HEK293 (cell line): ENCODE data around the gene RACK1.
A peak's percentile ranks its signal among the peaks of the same experiment; 100 is the strongest.

Experiments
- BCL11A ChIP-seq: fragments of 450-650 bp; formaldehyde crosslinking; IDR thresholded peaks from 2 replicates; pipeline ENCODE4 v1.5.1; 2016; ENCODE audit warnings: low read depth, missing biosample characterization, missing genetic modification characterization
- HOXA7 ChIP-seq: sonication (generic); formaldehyde crosslinking; IDR thresholded peaks from 2 replicates; pipeline ENCODE4 v1.8.1; 2022; ENCODE audit warnings: missing genetic modification reagents, borderline replicate concordance
- IKZF3 ChIP-seq: fragments of 450-650 bp; IDR thresholded peaks from 2 replicates; pipeline ENCODE4 v1.5.0; 2018; ENCODE audit warnings: missing biosample characterization, mild to moderate bottlenecking, missing genetic modification characterization, moderate library complexity
- KLF10 ChIP-seq: fragments of 450-650 bp; IDR thresholded peaks from 2 replicates; pipeline ENCODE4 v1.5.1; 2018; ENCODE audit warnings: missing biosample characterization, mild to moderate bottlenecking, missing genetic modification characterization
- REPIN1 ChIP-seq: fragments of 450-650 bp; formaldehyde crosslinking; IDR thresholded peaks from 2 replicates; pipeline ENCODE4 v1.5.1; 2017; ENCODE audit warnings: missing biosample characterization, missing genetic modification characterization, low read depth
- TCF7L2 ChIP-seq: IDR thresholded peaks from 2 replicates; pipeline ENCODE4 v1.6.1; 2011; ENCODE audit warnings: low read depth, mild to moderate bottlenecking, inconsistent platforms, low read length, moderate library complexity, borderline replicate concordance
- ZBTB20 ChIP-seq: fragments of 450-650 bp; formaldehyde crosslinking; IDR thresholded peaks from 2 replicates; pipeline ENCODE4 v1.5.1; 2016; ENCODE audit warnings: missing biosample characterization, missing genetic modification characterization
- ZNF112 ChIP-seq: fragments of 450-650 bp; formaldehyde crosslinking; IDR thresholded peaks from 2 replicates; pipeline ENCODE4 v1.5.0; 2017; ENCODE audit warnings: missing biosample characterization, missing genetic modification characterization
- ZNF248 ChIP-seq: fragments of 450-650 bp; formaldehyde crosslinking; IDR thresholded peaks from 2 replicates; pipeline ENCODE4 v1.5.1; 2017; ENCODE audit warnings: missing biosample characterization, missing genetic modification characterization
- ZNF274 ChIP-seq, 2 experiments: fragments of 200-500 bp in 1 of 2; fragments of 450-650 bp in 1 of 2; sonication (Bioruptor generic) in 1 of 2; formaldehyde crosslinking in 1 of 2; IDR thresholded peaks; 2 replicates each; pipeline versions ENCODE4 v1.5.1 to v1.6.1; 2014 to 2016; ENCODE audit warnings: borderline replicate concordance in 1 of 2, inconsistent platforms in 1 of 2, low read length in 1 of 2, missing biosample characterization in 1 of 2, missing genetic modification characterization in 1 of 2
- ZNF324 ChIP-seq: fragments of 450-650 bp; formaldehyde crosslinking; IDR thresholded peaks from 2 replicates; pipeline ENCODE4 v1.5.1; 2016; ENCODE audit warnings: missing biosample characterization, missing genetic modification characterization
- ZNF366 ChIP-seq: fragments of 450-650 bp; formaldehyde crosslinking; conservative IDR thresholded peaks from 2 replicates; pipeline ENCODE4 v1.5.1; 2016; ENCODE audit warnings: missing biosample characterization, missing genetic modification characterization
- ZNF416 ChIP-seq: fragments of 450-650 bp; formaldehyde crosslinking; IDR thresholded peaks from 2 replicates; pipeline ENCODE4 v1.5.1; 2016; ENCODE audit warnings: missing biosample characterization, missing genetic modification characterization
- ZNF529 ChIP-seq: fragments of 450-650 bp; formaldehyde crosslinking; IDR thresholded peaks from 2 replicates; pipeline ENCODE4 v1.5.1; 2017; ENCODE audit warnings: missing genetic modification characterization, missing biosample characterization; ENCODE audit not compliant: insufficient replicate concordance
- ZNF548 ChIP-seq: fragments of 450-650 bp; formaldehyde crosslinking; IDR thresholded peaks from 2 replicates; pipeline ENCODE4 v1.5.1; 2016; ENCODE audit warnings: missing biosample characterization, missing genetic modification characterization
- ZNF555 ChIP-seq: fragments of 450-650 bp; formaldehyde crosslinking; conservative IDR thresholded peaks from 2 replicates; pipeline ENCODE4 v1.5.1; 2017; ENCODE audit warnings: missing biosample characterization, mild to moderate bottlenecking, missing genetic modification characterization, inconsistent platforms
- ZNF560 ChIP-seq: fragments of 450-650 bp; formaldehyde crosslinking; IDR thresholded peaks from 2 replicates; pipeline ENCODE4 v1.5.1; 2017; ENCODE audit warnings: missing biosample characterization, missing genetic modification characterization, borderline replicate concordance
- ZNF596 ChIP-seq: fragments of 450-650 bp; IDR thresholded peaks from 2 replicates; pipeline ENCODE4 v1.5.0; 2018; ENCODE audit warnings: missing biosample characterization, mild to moderate bottlenecking, missing genetic modification characterization, moderate library complexity
- ZNF621 ChIP-seq: fragments of 450-650 bp; formaldehyde crosslinking; IDR thresholded peaks from 2 replicates; pipeline ENCODE4 v1.5.1; 2017; ENCODE audit warnings: missing biosample characterization, missing genetic modification characterization
- ZNF629 ChIP-seq: fragments of 450-650 bp; formaldehyde crosslinking; IDR thresholded peaks from 2 replicates; pipeline ENCODE4 v1.5.1; 2017; ENCODE audit warnings: missing biosample characterization, missing genetic modification characterization
- ZNF664 ChIP-seq: fragments of 450-650 bp; formaldehyde crosslinking; IDR thresholded peaks from 2 replicates; pipeline ENCODE4 v1.5.1; 2016; ENCODE audit warnings: missing biosample characterization, missing genetic modification characterization
- ZNF76 ChIP-seq: fragments of 450-650 bp; formaldehyde crosslinking; IDR thresholded peaks from 2 replicates; pipeline ENCODE4; 2016; ENCODE audit warnings: low read depth, missing biosample characterization, missing genetic modification characterization, borderline replicate concordance
- ZNF785 ChIP-seq: fragments of 450-650 bp; formaldehyde crosslinking; IDR thresholded peaks from 2 replicates; pipeline ENCODE4 v1.5.1; 2016; ENCODE audit warnings: missing biosample characterization, missing genetic modification characterization
- TF ChIP-seq, protein P1 (sequence below): sonication (generic); formaldehyde crosslinking; IDR thresholded peaks from 2 replicates; pipeline ENCODE4 v1.8.1; 2022; ENCODE audit warnings: mild to moderate bottlenecking, moderate library complexity, missing genetic modification reagents
- TF ChIP-seq, protein P2 (sequence below): fragments of 450-650 bp; formaldehyde crosslinking; conservative IDR thresholded peaks from 2 replicates; pipeline ENCODE4 v1.5.1; 2016; ENCODE audit warnings: low read depth, missing biosample characterization, missing genetic modification characterization
- TF ChIP-seq, protein P3 (sequence below): fragments of 450-650 bp; formaldehyde crosslinking; IDR thresholded peaks from 2 replicates; pipeline ENCODE4; 2016; ENCODE audit warnings: missing biosample characterization, missing genetic modification characterization
- TF ChIP-seq, protein P4 (sequence below): fragments of 450-650 bp; formaldehyde crosslinking; optimal IDR thresholded peaks from 2 replicates; pipeline ENCODE3; 2016; ENCODE audit warnings: missing biosample characterization, mild to moderate bottlenecking, missing genetic modification characterization
- TF ChIP-seq, protein P5 (sequence below): fragments of 450-650 bp; formaldehyde crosslinking; IDR thresholded peaks from 2 replicates; pipeline ENCODE4 v1.5.1; 2016; ENCODE audit warnings: missing biosample characterization, missing genetic modification characterization, low read depth

Gene RACK1

DNA sequence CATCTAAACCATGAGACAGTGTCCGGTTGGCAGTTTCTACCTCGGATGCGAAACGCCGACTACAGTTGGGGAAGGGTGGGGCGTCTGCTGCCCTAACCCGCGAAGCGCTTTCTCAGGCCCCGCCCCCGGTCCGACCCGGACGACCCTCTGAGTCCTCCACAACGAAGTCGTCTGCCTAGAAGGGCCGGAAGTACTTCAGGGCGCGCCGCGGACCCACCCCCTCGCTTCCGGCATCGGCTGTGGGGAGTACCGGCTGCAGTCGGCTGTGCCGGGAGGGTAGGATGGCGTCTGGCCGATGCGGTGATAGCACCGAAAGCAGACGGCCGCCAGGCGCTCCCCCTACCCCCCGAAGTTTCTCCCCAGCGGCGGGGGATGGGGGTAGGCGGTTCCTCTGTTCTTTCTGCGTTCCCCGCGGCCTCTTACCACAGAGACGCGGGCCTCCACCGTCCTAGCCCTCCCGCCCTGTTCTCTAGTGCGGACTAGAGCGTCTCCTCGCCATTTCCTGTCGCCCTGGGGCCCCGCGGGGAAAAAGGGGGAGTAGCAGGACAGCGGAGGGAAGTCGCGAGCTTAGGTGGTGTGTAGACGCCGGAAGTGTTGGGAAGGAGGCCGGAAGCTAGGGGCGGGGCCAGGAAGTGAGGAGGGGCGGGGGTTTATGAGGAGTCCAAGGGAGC lies 20.5 kb downstream of the RACK1 start, which contains the start of gene TRIM41 (continued):
- no peak for TF ChIP-seq ZNF274 (IDR thresholded peaks at IDR 0.05; ENCODE audit: low read length)
- no peak for TF ChIP-seq ZNF274 (tag by site-specific recombination; IDR thresholded peaks at IDR 0.05; ENCODE audit: borderline replicate concordance)
- TF ChIP-seq ZNF529 (tag by site-specific recombination), result no peak
- TF ChIP-seq, protein P1, sequence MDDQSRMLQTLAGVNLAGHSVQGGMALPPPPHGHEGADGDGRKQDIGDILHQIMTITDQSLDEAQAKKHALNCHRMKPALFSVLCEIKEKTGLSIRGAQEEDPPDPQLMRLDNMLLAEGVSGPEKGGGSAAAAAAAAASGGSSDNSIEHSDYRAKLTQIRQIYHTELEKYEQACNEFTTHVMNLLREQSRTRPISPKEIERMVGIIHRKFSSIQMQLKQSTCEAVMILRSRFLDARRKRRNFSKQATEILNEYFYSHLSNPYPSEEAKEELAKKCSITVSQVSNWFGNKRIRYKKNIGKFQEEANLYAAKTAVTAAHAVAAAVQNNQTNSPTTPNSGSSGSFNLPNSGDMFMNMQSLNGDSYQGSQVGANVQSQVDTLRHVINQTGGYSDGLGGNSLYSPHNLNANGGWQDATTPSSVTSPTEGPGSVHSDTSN (CRISPR knock-in tag), result peak; percentile 77; the same call in 1 of the 2 replicates
- TF ChIP-seq ZNF785 (tag by site-specific recombination), result peak; percentile 85
- TF ChIP-seq, protein P2, sequence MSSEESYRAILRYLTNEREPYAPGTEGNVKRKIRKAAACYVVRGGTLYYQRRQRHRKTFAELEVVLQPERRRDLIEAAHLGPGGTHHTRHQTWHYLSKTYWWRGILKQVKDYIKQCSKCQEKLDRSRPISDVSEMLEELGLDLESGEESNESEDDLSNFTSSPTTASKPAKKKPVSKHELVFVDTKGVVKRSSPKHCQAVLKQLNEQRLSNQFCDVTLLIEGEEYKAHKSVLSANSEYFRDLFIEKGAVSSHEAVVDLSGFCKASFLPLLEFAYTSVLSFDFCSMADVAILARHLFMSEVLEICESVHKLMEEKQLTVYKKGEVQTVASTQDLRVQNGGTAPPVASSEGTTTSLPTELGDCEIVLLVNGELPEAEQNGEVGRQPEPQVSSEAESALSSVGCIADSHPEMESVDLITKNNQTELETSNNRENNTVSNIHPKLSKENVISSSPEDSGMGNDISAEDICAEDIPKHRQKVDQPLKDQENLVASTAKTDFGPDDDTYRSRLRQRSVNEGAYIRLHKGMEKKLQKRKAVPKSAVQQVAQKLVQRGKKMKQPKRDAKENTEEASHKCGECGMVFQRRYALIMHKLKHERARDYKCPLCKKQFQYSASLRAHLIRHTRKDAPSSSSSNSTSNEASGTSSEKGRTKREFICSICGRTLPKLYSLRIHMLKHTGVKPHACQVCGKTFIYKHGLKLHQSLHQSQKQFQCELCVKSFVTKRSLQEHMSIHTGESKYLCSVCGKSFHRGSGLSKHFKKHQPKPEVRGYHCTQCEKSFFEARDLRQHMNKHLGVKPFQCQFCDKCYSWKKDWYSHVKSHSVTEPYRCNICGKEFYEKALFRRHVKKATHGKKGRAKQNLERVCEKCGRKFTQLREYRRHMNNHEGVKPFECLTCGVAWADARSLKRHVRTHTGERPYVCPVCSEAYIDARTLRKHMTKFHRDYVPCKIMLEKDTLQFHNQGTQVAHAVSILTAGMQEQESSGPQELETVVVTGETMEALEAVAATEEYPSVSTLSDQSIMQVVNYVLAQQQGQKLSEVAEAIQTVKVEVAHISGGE, result peak; percentile 97
- peak; percentile 92 for TF ChIP-seq IKZF3 (tag by site-specific recombination)
- TF ChIP-seq ZBTB20 (tag by site-specific recombination), result peak; percentile 74; the same call in 1 of the 2 replicates
- TF ChIP-seq, protein P3, sequence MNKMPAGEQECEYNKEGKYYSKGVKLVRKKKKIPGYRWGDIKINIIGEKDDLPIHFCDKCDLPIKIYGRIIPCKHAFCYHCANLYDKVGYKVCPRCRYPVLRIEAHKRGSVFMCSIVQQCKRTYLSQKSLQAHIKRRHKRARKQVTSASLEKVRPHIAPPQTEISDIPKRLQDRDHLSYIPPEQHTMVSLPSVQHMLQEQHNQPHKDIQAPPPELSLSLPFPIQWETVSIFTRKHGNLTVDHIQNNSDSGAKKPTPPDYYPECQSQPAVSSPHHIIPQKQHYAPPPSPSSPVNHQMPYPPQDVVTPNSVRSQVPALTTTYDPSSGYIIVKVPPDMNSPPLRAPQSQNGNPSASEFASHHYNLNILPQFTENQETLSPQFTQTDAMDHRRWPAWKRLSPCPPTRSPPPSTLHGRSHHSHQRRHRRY (tag by site-specific recombination), result 0 out of 2 replicates have a peak, but pooled peaks have one; percentile 66
- TF ChIP-seq ZNF248 (tag by site-specific recombination), result no peak
- TF ChIP-seq, protein P4, sequence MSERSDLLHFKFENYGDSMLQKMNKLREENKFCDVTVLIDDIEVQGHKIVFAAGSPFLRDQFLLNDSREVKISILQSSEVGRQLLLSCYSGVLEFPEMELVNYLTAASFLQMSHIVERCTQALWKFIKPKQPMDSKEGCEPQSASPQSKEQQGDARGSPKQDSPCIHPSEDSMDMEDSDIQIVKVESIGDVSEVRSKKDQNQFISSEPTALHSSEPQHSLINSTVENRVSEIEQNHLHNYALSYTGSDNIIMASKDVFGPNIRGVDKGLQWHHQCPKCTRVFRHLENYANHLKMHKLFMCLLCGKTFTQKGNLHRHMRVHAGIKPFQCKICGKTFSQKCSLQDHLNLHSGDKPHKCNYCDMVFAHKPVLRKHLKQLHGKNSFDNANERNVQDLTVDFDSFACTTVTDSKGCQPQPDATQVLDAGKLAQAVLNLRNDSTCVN, result peak; percentile 63
- TF ChIP-seq TCF7L2, result no peak
- TF ChIP-seq, protein P5, sequence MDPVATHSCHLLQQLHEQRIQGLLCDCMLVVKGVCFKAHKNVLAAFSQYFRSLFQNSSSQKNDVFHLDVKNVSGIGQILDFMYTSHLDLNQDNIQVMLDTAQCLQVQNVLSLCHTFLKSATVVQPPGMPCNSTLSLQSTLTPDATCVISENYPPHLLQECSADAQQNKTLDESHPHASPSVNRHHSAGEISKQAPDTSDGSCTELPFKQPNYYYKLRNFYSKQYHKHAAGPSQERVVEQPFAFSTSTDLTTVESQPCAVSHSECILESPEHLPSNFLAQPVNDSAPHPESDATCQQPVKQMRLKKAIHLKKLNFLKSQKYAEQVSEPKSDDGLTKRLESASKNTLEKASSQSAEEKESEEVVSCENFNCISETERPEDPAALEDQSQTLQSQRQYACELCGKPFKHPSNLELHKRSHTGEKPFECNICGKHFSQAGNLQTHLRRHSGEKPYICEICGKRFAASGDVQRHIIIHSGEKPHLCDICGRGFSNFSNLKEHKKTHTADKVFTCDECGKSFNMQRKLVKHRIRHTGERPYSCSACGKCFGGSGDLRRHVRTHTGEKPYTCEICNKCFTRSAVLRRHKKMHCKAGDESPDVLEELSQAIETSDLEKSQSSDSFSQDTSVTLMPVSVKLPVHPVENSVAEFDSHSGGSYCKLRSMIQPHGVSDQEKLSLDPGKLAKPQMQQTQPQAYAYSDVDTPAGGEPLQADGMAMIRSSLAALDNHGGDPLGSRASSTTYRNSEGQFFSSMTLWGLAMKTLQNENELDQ, result no peak
- peak; percentile 93 for TF ChIP-seq ZNF629
- no peak for TF ChIP-seq ZNF596
- no peak for TF ChIP-seq ZNF555 (tag by site-specific recombination)
- TF ChIP-seq REPIN1 (tag by site-specific recombination), result 0 out of 2 replicates have a peak, but pooled peaks have one; percentile 16
- peak; percentile 99 for TF ChIP-seq ZNF366 (tag by site-specific recombination)
- TF ChIP-seq ZNF324 (tag by site-specific recombination), result peak; percentile 98
- TF ChIP-seq BCL11A (tag by site-specific recombination), result no peak
- TF ChIP-seq HOXA7 (CRISPR knock-in tag), result no peak
- no peak for TF ChIP-seq ZNF112 (tag by site-specific recombination)
- TF ChIP-seq KLF10 (tag by site-specific recombination), result peak; percentile 76
- TF ChIP-seq ZNF621, result no peak
- TF ChIP-seq ZNF416 (tag by site-specific recombination), result no peak
- no peak for TF ChIP-seq ZNF548 (tag by site-specific recombination)
- TF ChIP-seq ZNF76 (tag by site-specific recombination), result peak; percentile 83; the same call in 1 of the 2 replicates
- TF ChIP-seq ZNF560 (tag by site-specific recombination), result no peak
- peak; percentile 26; the same call in 1 of the 2 replicates for TF ChIP-seq ZNF664 (tag by site-specific recombination)
